NCI-H2107 treated with DMSO at 0.1 percent for 48 hours (cell line): Measurements from ENCODE around the gene NCAPD2.
A peak's percentile ranks its signal among the peaks of the same experiment; 100 is the strongest.
"Not testable (repeated sequence)": the region's sequence is repeated elsewhere in the genome, so short reads cannot be mapped to it uniquely, and the experiment has no call there.

ENCODE experiments used
- DNase-seq: peaks from one replicate; lab custom pipeline; 2025; ENCODE audit not compliant: unreplicated experiment; lab: John Stamatoyannopoulos, UW

The NCAPD2 gene

DNA sequence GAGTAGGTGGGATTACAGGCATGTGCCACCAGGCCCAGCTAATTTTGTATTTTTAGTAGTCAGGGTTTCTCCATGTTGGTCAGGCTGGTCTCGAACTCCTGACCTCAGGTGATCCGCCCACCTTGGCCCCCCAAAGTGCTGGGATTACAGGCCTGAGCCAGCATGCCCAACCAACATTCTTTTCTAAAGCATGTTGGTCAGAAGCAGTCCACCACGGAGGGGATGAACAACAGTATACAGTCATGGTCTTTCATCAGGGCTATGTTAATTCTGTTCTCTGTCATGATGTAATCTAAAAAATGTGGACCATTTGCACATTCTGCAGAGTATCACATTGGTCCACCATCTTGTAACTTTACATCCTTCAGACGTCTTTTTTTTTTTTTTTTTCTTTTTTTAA is 4.5 kb upstream of the NCAPD2 start:
- no peak for DNase-seq

DNA sequence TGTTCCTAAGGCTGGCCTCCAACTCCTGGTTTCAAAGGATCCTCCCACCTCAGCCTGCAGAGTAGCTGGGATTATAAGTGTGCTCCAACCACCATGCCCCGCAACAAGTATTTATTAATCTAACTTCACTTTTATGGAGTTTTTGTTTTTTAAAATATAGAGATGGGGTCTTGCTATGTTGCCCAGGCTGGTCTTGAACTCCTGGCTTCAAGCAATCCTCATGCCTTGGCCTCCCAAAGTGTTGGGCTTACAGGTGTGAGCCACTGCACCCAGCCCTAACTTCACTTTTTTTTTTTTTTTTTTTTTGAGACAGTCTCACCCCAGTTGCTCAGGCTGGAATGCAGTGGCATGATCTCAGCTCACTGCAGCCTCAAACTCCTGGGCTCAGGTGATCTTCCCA is 3.2 kb upstream of the NCAPD2 start:
- not testable (repeated sequence) for DNase-seq

DNA sequence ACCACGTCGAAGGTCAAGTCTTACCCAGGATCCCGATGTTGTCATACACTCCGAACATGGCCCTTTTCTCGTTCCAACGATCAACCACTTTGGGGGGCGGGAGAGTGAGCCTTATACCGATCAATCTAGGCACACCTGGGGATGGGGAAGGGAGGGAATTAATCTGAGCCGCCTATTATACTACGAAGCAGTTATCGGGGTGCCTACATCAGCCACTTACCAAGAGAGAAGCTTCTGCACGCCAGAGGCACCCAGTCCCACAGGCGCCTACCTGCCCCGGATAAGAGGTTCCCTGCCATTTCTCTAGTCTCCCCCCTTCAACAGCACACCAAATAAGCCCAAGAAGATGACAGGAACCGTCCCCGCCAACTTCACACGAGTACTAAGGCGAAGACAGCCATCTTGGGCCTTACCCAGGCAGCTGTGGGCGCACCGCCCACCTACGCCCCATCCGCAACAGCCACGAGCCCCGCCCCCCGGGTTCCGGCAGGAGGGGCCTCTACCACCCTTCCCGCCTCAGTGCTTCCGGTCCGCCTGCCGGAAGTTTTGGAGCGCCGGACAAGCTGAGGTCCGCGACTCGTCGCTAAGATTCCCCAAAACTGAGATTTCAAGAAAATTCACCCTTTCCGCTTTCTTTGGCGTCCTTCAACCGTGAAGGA is 935 bp upstream of the NCAPD2 start, which contains the start of gene MRPL51:
TSS of gene MRPL51 (minus strand) at position 425 of the 659 bp plus-strand sequence. CDS start at position 299, 126 bp downstream.
- peak; percentile 93 for DNase-seq

DNA sequence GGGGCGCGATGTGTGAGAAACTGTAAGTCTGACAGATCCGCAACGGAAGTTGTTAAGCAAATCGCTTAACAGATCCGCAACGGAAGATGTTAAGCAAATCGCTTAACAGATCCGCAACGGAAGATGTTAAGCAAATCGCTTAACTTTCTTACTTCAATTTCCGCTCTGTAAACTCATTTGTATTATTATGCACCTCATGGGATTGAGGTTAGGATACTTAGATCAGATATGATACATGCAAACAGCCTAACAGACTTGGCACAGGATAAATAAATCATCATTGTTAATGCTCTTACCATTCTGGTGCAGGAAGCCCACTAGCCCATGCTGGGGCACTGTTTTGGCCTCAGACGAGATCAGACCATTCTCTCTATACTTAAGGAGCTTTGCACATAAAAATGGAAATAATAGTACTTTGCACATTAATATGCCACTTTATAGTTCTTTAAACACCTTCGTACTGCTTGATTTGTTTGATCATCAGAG is 399 bp downstream of the NCAPD2 start:
- DNase-seq: no peak

DNA sequence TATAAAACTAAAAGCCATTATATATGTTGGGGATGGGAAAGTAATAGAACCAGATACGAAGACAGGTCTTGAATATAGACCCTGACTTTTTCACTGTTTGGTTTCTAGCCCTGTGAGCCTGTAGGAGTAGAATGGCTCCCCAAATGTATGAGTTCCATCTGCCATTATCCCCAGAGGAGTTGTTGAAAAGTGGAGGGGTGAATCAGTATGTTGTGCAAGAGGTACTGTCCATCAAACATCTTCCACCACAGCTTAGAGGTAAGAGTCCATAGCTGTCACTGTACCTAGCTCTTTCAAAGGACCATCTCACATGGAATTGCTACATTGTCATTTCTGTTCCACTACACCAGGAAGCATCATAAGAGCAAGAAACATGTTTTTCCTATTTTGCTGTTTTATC is 1.1 kb downstream of the NCAPD2 start:
- DNase-seq: no peak

DNA sequence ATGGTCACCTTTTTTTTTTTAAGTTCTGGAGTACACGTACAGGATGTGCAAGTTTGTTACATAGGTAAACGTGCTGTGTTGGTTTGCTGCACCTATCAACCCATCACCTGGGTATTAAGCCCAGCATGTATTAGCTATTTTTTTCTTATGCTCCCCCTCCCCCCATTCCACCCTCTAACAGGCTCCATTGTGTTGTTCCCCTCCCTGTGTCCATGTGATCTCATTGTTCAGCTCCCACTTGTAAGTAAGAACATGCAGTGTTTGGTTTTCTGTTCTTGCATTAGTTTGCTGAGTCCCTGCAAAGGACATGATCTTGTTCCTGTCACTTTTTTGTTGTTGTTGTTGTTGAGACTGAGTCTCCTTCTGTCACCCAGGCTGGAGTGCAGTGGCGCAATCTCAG is 3.4 kb downstream of the NCAPD2 start:
- not testable (repeated sequence) for DNase-seq

DNA sequence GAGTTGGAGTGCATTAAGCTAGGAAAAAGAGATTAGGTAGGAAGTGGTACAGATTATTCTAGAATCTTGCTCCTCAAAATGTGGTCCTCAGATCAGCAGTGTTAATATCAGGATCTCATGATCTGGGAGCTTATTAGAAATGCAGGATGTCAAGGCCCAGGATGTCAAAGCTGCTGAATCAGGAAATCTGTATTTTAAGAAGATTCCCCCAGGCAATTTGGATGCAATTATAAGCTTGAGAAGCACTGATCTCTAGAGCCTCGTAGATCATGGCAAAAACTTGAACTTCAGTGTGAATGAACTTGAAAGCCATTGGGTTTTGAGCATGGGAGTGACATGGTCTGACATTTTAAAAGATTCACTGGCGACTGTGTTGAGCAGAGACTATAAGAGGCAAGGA is 6.6 kb downstream of the NCAPD2 start:
- DNase-seq: no peak

DNA sequence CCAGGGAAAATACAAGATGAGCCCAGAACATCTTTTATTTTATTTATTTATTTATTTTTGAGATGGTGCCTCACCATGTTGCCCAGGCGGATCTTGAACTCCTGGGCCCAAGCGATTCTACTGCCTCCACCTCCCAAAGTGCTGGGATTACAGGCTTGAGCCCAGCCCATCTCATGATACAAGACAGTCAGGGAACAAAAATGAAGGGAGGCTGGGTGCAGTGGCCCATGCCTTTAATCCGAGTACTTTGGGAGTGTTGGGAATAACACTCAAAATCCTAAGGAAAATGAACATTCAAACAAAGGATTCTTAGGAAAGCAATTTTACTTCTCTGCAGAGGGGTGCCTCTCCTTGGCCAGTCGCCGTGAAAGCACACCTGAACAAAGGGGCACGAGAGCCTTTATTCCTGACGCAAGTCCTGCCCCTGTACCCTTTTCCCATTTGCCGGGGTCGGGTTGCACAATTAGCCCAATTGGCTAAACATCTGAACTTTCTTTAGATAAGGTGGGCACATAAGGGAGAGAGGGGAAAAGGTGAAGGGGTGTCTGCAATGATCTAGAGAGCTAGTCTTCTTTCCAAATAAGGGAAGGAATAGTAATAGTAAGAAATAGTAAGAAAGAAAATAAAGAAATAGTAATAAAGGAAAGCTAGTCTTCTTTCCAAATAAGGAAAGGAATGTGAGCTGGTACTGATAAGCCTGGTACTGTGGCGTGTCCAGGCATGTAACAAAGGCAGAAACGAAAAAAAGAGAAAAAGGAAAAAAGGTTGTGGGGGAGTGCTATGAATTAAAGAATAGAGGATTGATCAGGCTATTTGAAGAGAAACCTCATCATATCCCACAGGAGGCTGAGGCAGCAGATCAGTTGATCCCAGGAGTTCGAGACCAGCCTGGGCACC is 13.4 kb downstream of the NCAPD2 start:
- DNase-seq: no peak

DNA sequence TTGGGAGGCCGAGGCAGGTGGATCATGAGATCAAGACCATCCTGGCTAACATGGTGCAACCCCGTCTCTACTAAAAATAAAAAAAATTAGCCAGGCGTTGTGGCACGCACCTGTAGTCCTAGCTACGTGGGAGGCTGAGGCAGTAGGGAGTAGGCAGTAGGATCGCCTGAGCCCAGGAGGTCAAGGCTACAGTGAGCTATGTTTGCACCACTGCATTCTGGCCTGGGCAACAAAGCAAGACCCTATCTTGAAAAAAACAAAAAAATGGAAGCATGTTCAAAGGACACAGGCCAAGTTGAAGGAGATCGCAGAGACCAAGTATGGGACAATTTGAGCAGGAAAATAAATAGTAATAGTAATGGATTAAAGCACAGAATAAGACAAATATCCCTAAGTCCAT is 14.2 kb downstream of the NCAPD2 start:
- DNase-seq: no peak

DNA sequence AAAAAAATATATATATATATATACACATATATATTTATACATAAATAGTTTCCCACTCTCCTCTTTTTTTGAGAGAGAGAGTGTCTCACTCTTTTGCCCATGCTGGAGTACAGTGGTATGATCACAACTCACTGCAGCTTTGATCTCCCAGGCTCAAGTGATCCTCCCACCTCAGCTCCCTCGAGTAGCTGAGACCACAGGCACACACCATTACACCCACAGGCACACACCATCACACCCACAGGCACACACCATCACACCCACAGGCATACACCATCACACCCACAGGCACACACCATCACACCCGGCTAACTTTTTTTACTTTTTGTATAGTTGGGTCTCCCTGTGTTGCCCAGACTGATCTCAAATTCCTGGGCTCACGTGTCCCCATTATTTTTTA is 26.3 kb downstream of the NCAPD2 start:
- DNase-seq: no peak

DNA sequence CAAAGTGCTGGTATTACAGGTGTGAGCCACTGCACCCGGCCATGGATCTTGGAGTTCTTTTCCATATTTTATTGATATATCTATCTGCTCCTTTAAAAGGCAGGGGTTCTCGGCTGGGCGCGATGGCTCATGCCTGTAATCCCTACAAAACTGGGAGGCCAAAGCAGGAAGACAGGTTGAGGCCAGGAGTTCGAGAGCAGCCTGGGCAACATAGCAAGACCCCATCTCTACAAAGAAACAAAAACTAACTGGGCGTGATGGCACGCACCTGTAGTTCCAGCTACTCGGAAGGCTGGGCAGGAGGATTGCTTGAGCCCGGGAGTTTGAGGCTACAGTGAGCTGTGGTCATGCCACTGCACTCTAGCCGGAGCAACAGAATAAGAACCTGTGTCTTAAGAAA is 28.3 kb downstream of the NCAPD2 start:
- no peak for DNase-seq

DNA sequence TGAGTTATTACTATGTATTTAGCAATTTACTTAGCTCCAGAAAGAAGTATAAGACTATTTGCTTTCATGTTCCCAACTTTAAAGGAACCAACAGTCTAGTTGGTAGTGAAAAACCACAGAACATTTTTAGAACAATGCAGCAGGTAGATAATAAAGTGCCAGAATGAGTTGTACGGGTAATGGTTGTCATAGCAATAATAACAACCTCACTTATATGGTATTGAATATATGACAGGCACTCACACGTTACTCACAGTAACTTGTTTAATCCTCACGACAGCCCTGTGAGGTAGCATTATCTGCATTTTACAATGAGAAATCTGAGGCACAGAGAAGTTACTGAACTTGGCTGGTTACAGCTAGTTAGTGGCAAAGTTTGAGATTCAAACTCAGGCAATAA is 29.8 kb downstream of the NCAPD2 start:
- DNase-seq: no peak

DNA sequence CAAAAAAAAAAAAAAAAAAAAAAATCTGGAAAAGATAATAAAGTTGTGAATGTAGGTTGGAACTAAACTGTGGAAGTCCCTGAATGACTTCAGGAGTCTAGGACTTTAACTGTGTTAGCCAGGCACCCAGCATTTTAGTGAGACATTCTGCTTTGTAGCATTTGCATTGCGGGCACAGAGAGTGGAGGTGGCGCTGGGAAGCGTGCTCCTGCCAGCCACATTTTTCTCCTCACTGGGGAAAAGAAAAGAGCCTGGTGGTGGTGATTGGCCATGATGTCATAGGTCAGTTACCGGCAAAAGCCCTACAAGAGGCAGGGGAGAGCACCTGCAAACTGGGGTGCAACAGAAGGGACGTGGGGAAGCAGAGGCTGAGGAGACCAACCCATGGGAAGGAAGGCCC is 30.7 kb downstream of the NCAPD2 start:
- no peak for DNase-seq

DNA sequence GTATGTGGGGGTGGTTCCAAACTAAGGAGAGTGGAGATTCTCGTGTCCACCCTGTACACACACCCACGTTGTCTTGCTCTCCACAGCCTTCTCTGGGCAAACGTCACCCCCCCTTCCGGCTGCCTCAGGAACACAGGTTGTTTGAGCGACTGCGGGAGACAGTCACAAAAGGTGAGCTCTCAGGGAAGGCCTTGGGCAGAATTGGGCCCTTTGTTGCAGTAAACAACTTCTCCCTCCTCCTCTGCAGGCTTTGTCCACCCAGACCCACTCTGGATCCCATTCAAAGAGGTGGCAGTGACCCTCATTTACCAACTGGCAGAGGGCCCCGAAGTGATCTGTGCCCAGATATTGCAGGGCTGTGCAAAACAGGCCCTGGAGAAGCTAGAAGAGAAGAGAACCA is 32.3 kb downstream of the NCAPD2 start:
- no peak for DNase-seq

DNA sequence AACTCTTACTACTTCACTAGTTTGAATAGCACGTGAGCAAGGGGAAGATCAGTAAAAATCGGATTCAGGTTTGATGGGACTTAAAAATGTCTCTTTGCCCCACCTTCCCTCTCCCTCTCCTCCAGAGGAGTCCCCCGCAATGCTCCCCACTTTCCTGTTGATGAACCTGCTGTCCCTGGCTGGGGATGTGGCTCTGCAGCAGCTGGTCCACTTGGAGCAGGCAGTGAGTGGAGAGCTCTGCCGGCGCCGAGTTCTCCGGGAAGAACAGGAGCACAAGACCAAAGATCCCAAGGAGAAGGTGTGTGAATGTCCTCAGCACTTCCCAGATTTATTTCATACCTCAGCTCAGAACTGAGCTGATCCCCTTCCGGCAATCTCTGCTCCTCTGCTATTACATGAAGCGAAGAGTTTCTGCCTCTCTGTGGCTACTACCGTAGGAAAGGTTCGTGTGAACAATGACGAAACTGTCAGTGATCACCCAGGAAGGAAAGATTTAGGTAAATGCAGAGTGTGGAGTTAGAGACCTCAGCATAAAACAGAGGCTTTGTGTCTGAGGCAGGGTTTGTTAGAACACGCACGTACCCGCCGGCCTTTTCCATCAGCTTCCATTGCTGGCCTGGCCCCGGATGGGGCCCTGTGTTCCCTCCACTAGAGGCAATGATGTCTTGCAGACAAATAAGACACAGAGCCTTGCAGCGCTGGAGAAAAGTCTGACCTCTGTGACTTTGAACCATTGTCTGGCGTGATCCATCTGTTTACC is 33.0 kb downstream of the NCAPD2 start:
- DNase-seq: no peak

DNA sequence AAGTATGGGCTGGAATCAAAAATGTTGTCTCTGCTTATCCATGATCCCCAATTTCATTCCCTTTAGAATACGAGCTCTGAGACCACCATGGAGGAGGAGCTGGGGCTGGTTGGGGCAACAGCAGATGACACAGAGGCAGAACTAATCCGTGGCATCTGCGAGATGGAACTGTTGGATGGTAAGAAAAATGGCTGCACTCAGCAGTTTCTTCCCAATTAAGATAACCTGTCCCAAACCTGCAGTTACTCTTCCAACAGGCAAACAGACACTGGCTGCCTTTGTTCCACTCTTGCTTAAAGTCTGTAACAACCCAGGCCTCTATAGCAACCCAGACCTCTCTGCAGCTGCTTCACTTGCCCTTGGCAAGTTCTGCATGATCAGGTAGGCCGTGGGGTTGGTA is 33.8 kb downstream of the NCAPD2 start:
- no peak for DNase-seq

DNA sequence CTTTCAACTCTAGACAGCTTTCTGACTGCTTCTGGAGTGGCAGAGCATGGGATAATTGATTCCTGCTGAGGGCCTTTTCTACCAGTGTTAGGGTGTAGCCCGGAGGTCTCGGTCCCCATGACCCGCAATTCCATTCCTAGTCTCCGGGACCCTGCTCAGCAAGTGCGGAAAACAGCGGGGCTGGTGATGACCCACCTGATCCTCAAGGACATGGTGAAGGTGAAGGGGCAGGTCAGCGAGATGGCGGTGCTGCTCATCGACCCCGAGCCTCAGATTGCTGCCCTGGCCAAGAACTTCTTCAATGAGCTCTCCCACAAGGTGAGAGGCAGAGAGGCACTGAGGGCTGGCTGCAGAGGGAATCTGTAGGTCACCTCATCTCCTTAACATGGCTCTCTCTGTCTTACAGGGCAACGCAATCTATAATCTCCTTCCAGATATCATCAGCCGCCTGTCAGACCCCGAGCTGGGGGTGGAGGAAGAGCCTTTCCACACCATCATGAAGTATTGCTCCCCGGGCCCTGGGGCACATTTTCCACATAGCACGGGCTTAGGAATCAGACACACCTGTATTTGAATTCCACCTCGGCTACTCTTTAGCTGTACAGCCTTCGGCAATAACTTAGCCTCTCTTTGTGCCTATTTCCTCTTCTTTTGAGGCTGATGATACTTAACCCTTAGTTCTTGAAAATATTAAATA is 34.8 kb downstream of the NCAPD2 start:
- no peak for DNase-seq

DNA sequence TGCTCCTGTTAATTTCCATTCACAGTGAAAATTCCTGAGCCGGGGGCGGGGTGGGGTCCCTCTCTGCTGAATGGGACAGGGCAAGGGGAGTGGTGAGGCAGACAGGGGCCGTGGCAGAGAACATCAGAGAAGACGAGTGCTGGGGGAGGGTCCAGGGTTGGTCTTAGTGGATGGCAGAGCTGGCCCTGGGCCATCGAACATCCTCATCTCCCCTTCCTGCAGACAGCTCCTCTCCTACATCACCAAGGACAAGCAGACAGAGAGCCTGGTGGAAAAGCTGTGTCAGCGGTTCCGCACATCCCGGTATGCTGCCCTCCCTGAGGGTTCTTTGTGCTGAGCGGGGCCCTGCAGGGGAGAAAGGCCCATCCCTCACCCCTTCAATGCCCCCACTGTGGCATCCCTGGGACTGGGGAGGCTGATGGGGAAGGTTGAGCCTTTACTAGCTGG is 35.4 kb downstream of the NCAPD2 start:
- no peak for DNase-seq

DNA sequence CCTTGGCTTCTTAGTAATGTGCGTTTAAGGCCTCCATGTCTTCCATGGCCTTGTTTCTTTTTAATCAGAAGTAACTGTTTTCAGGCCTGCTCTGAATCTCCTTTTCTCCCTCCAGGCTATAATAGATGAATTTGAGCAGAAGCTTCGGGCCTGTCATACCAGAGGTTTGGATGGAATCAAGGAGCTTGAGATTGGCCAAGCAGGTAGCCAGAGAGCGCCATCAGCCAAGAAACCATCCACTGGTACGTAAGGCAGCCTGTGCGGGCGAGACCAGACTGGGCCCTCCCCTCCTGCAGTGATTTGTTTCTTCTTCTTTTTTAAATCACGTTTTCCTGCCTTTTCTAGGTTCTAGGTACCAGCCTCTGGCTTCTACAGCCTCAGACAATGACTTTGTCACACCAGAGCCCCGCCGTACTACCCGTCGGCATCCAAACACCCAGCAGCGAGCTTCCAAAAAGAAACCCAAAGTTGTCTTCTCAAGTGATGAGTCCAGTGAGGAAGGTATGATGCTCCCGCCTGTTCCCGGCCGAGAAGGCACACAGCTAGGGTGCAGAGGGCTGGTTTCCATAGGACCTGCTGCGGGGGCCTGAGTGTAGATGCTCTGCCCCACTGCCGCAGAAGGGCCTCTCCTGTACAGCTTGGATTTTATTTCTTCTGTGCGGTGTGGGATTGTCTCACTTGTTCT is 36.8 kb downstream of the NCAPD2 start:
- DNase-seq: no peak
